ENCODE results near the gene CHD9. TPM values are rescaled to one million over a fixed set of nuclear protein-coding genes. Genes with fewer than 3 reads are reported as not detected.

The CHD9 gene
- total RNA-seq, 2 donors from 2014 or later = 39.2 to 66.1 TPM

- no peak overlapping the region for H3K4me3 ChIP-seq
- no peaks in the 10 kb centered on the region for H3K36me3 ChIP-seq
- no peak overlapping the region for H3K9ac ChIP-seq (ENCODE audit: low read depth in 2 of 2, low read length in 2 of 2)
- peak; percentile 34 for DNase-seq
- no peak overlapping the region for H3K27ac ChIP-seq
- TF ChIP-seq CTCF (IDR thresholded peaks at IDR 0.05) = peak; percentile 38
- H3K27me3 ChIP-seq = no peaks in the 10 kb centered on the region
- intact Hi-C loops (cut with DNase I) = loop anchor here (5.0 kb wide), 1 partner anchor 955 kb away; no protein-coding TSS in a partner anchor
- no peaks in the 10 kb centered on the region for H3K9me3 ChIP-seq
- no peaks in the 10 kb centered on the region for H3K4me1 ChIP-seq
Measured at GRCh38 chr16:53022374-53022773, 32.4 kb upstream of the CHD9 start.

- no peak for DNase-seq
- no peak overlapping the region for H3K27ac ChIP-seq
- H3K4me1 ChIP-seq = no peaks in the 10 kb centered on the region
- intact Hi-C loops (cut with DNase I) = loop anchor here (5.0 kb wide), 1 partner anchor 957 kb away; no protein-coding TSS in a partner anchor
- no peak overlapping the region for H3K9ac ChIP-seq (ENCODE audit: low read depth in 2 of 2, low read length in 2 of 2)
- H3K36me3 ChIP-seq = no peaks in the 10 kb centered on the region
- no peak for TF ChIP-seq CTCF (IDR thresholded peaks at IDR 0.05)
- H3K27me3 ChIP-seq = no peaks in the 10 kb centered on the region
- H3K9me3 ChIP-seq = no peaks in the 10 kb centered on the region
- no peak overlapping the region for H3K4me3 ChIP-seq
Measured at GRCh38 chr16:53024045-53024444, 30.7 kb upstream of the CHD9 start.

- intact Hi-C loops (cut with DNase I) = no loop called here
Measured at GRCh38 chr16:53029971-53030370, 24.8 kb upstream of the CHD9 start.

GRCh38 chr16:53031323-53031942 lies 23.4 kb upstream of the CHD9 start:
- no peaks in the 10 kb centered on the region for H3K9me3 ChIP-seq
- no peak for DNase-seq
- no peaks in the 10 kb centered on the region for H3K36me3 ChIP-seq
- H3K27ac ChIP-seq = peak overlapping the region; percentile 43
- no peaks in the 10 kb centered on the region for H3K27me3 ChIP-seq
- no peaks in the 10 kb centered on the region for H3K4me1 ChIP-seq
- no peak overlapping the region for H3K4me3 ChIP-seq
- intact Hi-C loops (cut with DNase I) = no loop called here
- H3K9ac ChIP-seq (ENCODE audit: low read depth in 2 of 2, low read length in 2 of 2) = peak overlapping the region in 1 of 2 donors; percentile 16
- TF ChIP-seq CTCF (IDR thresholded peaks at IDR 0.05) = no peak

More at GRCh38 chr16:53029971-53030370, 24.8 kb upstream of the CHD9 start:
- Histone ChIP-seq H3K9me3 (no peaks in the 10 kb centered on the region), H3K36me3 (no peaks in the 10 kb centered on the region), H3K4me3 (no peak overlapping the region), H3K27me3 (no peaks in the 10 kb centered on the region), H3K9ac (ENCODE audit: low read depth in 2 of 2, low read length in 2 of 2) (no peak overlapping the region), H3K27ac (peak overlapping the region; percentile 53), H3K4me1 (no peaks in the 10 kb centered on the region)
- DNase-seq = no peak
- no peak for TF ChIP-seq CTCF (IDR thresholded peaks at IDR 0.05)

- H3K27ac ChIP-seq = no peak overlapping the region
- no peaks in the 10 kb centered on the region for H3K4me1 ChIP-seq
- no peak for DNase-seq
- H3K36me3 ChIP-seq = no peaks in the 10 kb centered on the region
- no peaks in the 10 kb centered on the region for H3K27me3 ChIP-seq
- no peak for TF ChIP-seq CTCF (IDR thresholded peaks at IDR 0.05)
- no peak overlapping the region for H3K4me3 ChIP-seq
- intact Hi-C loops (cut with DNase I) = no loop called here
- no peak overlapping the region for H3K9ac ChIP-seq (ENCODE audit: low read depth in 2 of 2, low read length in 2 of 2)
- H3K9me3 ChIP-seq = no peaks in the 10 kb centered on the region
Measured at GRCh38 chr16:53034306-53034705, 20.5 kb upstream of the CHD9 start.
